ENCODE results near the gene POLR2F.

- no peak for TF ChIP-seq CTCF (IDR thresholded peaks at IDR 0.05)
- TF ChIP-seq, protein P1, sequence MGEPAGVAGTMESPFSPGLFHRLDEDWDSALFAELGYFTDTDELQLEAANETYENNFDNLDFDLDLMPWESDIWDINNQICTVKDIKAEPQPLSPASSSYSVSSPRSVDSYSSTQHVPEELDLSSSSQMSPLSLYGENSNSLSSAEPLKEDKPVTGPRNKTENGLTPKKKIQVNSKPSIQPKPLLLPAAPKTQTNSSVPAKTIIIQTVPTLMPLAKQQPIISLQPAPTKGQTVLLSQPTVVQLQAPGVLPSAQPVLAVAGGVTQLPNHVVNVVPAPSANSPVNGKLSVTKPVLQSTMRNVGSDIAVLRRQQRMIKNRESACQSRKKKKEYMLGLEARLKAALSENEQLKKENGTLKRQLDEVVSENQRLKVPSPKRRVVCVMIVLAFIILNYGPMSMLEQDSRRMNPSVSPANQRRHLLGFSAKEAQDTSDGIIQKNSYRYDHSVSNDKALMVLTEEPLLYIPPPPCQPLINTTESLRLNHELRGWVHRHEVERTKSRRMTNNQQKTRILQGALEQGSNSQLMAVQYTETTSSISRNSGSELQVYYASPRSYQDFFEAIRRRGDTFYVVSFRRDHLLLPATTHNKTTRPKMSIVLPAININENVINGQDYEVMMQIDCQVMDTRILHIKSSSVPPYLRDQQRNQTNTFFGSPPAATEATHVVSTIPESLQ (CRISPR knock-in tag; IDR thresholded peaks at IDR 0.05): no peak
- no peak for TF ChIP-seq E2F5 (CRISPR knock-in tag; IDR thresholded peaks at IDR 0.05)
- TF ChIP-seq E2F1 (CRISPR knock-in tag; IDR thresholded peaks at IDR 0.05): no peak
Measured at GRCh38 chr22:37953062-37953436, 450 bp upstream of the POLR2F start.

All from WTC11 (cell line).